ENCODE results near the gene SIX6.

SIX6 gene

DNA sequence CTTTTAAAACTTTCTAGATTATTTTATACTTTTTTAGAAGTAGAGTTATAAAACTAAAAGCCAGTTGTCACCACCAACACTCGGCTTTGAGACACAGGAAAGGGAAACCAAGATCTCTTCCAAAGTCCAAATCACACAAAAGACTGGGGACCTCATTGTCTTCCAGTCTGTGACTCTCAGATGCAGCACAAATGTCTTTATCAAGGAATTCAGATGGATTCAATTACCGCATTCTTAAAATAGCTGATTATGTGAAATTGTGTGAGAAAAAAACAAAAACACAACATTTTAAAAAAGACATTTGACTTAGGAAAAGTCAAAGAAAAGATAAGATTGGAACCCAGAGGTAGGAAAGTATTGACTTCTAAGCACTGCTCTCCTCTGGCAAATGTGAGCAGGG is 3.5 kb upstream of the SIX6 start:
- Histone ChIP-seq H4K20me1 (ENCODE audit: control insufficient read depth, insufficient read depth, low read depth, low read length) (no peaks in the 10 kb centered on the region), H3K4me2 (ENCODE audit: low read length) (no peak overlapping the region), H3K4me3 (ENCODE audit: low read length) (no peak overlapping the region), H3K27ac (ENCODE audit: low read depth, low read length) (no peak overlapping the region), H3K9me3 (ENCODE audit: control insufficient read depth, insufficient read depth, low read length) (peaks cover 11% of the 10 kb centered on the region; the same call in 1 of the 2 replicates), H3K79me2 (ENCODE audit: control insufficient read depth, low read length) (no peaks in the 10 kb centered on the region), H3K4me1 (ENCODE audit: control insufficient read depth, low read length) (no peaks in the 10 kb centered on the region), H3F3A (ENCODE audit: control insufficient read depth, insufficient read depth) (no peaks in the 10 kb centered on the region), H3K36me3 (ENCODE audit: control insufficient read depth, low read length) (no peaks in the 10 kb centered on the region), H3K9me2 (replicated peaks; ENCODE audit: control insufficient read depth, low read length) (no peaks in the 10 kb centered on the region), H3K27me3 (ENCODE audit: control insufficient read depth, low read length) (peaks cover 7% of the 10 kb centered on the region)
- TF ChIP-seq EZH2phosphoT487 (IDR thresholded peaks at IDR 0.05; ENCODE audit: borderline replicate concordance, low read length): no peak
- TF ChIP-seq, protein P1, sequence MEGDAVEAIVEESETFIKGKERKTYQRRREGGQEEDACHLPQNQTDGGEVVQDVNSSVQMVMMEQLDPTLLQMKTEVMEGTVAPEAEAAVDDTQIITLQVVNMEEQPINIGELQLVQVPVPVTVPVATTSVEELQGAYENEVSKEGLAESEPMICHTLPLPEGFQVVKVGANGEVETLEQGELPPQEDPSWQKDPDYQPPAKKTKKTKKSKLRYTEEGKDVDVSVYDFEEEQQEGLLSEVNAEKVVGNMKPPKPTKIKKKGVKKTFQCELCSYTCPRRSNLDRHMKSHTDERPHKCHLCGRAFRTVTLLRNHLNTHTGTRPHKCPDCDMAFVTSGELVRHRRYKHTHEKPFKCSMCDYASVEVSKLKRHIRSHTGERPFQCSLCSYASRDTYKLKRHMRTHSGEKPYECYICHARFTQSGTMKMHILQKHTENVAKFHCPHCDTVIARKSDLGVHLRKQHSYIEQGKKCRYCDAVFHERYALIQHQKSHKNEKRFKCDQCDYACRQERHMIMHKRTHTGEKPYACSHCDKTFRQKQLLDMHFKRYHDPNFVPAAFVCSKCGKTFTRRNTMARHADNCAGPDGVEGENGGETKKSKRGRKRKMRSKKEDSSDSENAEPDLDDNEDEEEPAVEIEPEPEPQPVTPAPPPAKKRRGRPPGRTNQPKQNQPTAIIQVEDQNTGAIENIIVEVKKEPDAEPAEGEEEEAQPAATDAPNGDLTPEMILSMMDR (IDR thresholded peaks at IDR 0.05; ENCODE audit: low read depth, low read length, poor library complexity, severe bottlenecking): no peak

DNA sequence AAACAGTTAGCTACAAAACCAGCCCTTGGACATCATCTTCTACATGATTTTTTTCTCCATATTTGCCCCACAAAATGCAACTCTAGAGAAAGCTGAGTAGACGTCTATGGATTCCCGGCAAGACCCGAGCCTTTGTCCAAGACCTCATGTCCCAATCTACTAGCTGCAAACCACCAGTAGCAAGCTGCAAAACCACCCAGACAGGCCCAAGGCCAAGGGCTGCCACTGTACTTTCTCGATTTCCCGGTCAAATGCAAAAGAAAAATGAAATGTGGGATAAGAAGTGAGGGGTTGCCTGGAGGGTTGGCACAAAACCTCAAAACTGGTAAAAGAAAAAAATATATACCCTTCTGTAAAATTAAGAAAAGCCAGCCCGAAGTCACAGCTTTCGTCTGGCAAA is 2.9 kb upstream of the SIX6 start:
- H3K9me3 ChIP-seq (ENCODE audit: control insufficient read depth, insufficient read depth, low read length): peaks cover 11% of the 10 kb centered on the region; the same call in 1 of the 2 replicates

DNA sequence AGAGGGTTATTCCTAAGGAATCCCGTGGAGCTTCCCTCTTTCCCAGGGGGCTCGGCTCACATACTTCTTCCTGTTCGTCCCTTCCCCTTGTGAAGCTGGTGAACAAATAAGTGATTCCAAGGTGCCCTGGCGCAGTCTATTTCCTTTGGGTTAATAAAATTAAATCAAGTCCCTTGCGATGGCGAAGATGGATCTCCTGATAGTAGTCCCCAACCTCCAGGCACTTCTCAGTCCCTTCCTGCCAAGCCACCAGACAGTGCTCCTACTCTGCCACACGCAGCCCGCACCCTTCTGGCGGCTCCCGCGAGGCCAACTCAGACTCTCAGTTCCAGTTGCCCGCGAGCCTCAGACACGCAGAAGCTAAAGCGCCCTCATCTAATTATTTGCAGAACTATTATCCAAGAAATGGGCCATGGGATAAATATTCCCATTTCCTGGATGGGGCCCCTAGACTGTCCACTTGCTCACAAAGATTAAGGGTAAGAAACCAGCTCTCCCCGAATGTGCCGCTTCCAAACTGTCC is 2.4 kb upstream of the SIX6 start:
- peaks cover 7% of the 10 kb centered on the region for H3K27me3 ChIP-seq (ENCODE audit: control insufficient read depth, low read length)
- no peaks in the 10 kb centered on the region for H3K9me2 ChIP-seq (replicated peaks; ENCODE audit: control insufficient read depth, low read length)
- H3K9me3 ChIP-seq (ENCODE audit: control insufficient read depth, insufficient read depth, low read length): peaks cover 11% of the 10 kb centered on the region; the same call in 1 of the 2 replicates
- TF ChIP-seq, protein P1 (IDR thresholded peaks at IDR 0.05; ENCODE audit: low read depth, low read length, poor library complexity, severe bottlenecking): no peak
- no peak for TF ChIP-seq EZH2phosphoT487 (IDR thresholded peaks at IDR 0.05; ENCODE audit: borderline replicate concordance, low read length)
- no peaks in the 10 kb centered on the region for H4K20me1 ChIP-seq (ENCODE audit: control insufficient read depth, insufficient read depth, low read depth, low read length)
- H3F3A ChIP-seq (ENCODE audit: control insufficient read depth, insufficient read depth): no peaks in the 10 kb centered on the region
- no peak overlapping the region for H3K4me3 ChIP-seq (ENCODE audit: low read length)
- no peak overlapping the region for H3K27ac ChIP-seq (ENCODE audit: low read depth, low read length)
- no peaks in the 10 kb centered on the region for H3K4me1 ChIP-seq (ENCODE audit: control insufficient read depth, low read length)
- H3K4me2 ChIP-seq (ENCODE audit: low read length): no peak overlapping the region
- H3K79me2 ChIP-seq (ENCODE audit: control insufficient read depth, low read length): no peaks in the 10 kb centered on the region
- no peaks in the 10 kb centered on the region for H3K36me3 ChIP-seq (ENCODE audit: control insufficient read depth, low read length)

More for the DNA sequence above, 2.9 kb upstream of the SIX6 start:
- H3K79me2 ChIP-seq (ENCODE audit: control insufficient read depth, low read length): no peaks in the 10 kb centered on the region
- no peaks in the 10 kb centered on the region for H3F3A ChIP-seq (ENCODE audit: control insufficient read depth, insufficient read depth)
- H3K4me3 ChIP-seq (ENCODE audit: low read length): no peak overlapping the region
- no peaks in the 10 kb centered on the region for H3K36me3 ChIP-seq (ENCODE audit: control insufficient read depth, low read length)
- H3K27me3 ChIP-seq (ENCODE audit: control insufficient read depth, low read length): peaks cover 7% of the 10 kb centered on the region
- TF ChIP-seq, protein P1 (IDR thresholded peaks at IDR 0.05; ENCODE audit: low read depth, low read length, poor library complexity, severe bottlenecking): no peak
- no peak for TF ChIP-seq EZH2phosphoT487 (IDR thresholded peaks at IDR 0.05; ENCODE audit: borderline replicate concordance, low read length)
- H3K27ac ChIP-seq (ENCODE audit: low read depth, low read length): no peak overlapping the region
- H3K4me1 ChIP-seq (ENCODE audit: control insufficient read depth, low read length): no peaks in the 10 kb centered on the region
- H4K20me1 ChIP-seq (ENCODE audit: control insufficient read depth, insufficient read depth, low read depth, low read length): no peaks in the 10 kb centered on the region
- H3K9me2 ChIP-seq (replicated peaks; ENCODE audit: control insufficient read depth, low read length): no peaks in the 10 kb centered on the region
- H3K4me2 ChIP-seq (ENCODE audit: low read length): no peak overlapping the region
